Hepatocyte (in vitro differentiated cells): ENCODE measurements around the gene TBCK. TPM values are rescaled to one million over a fixed set of nuclear protein-coding genes. Genes with fewer than 3 reads are reported as not detected.

Experiments used
- DNase-seq: peaks from one replicate; pipeline ENCODE4 v3.0.0-alpha.2; 2016; ENCODE audit warnings: low spot score
- H2AFZ ChIP-seq: fragments of 200-600 bp; sonication (generic); 2 replicates; pipeline ENCODE4 v1.6.0; 2016; ENCODE audit warnings: antibody characterized with exemption, mild to moderate bottlenecking
- H3K27ac ChIP-seq: fragments of 200-600 bp; sonication (generic); 2 replicates; pipeline ENCODE4 v1.5.1; 2016; ENCODE audit warnings: mild to moderate bottlenecking
- H3K27me3 ChIP-seq: fragments of 200-600 bp; sonication (generic); 2 replicates; pipeline ENCODE4 v1.6.1; 2016
- H3K36me3 ChIP-seq: fragments of 200-600 bp; sonication (generic); replicated peaks from 2 replicates; pipeline ENCODE4 v1.5.1; 2016; ENCODE audit warnings: low read depth; ENCODE audit not compliant: insufficient read depth
- H3K4me1 ChIP-seq: fragments of 200-600 bp; sonication (generic); 2 replicates; pipeline ENCODE4 v1.5.1; 2016; ENCODE audit warnings: mild to moderate bottlenecking, moderate library complexity; ENCODE audit not compliant: insufficient read depth
- H3K4me2 ChIP-seq: fragments of 200-600 bp; sonication (generic); 2 replicates; pipeline ENCODE4 v1.6.0; 2016
- H3K4me3 ChIP-seq: fragments of 200-600 bp; sonication (generic); 2 replicates; pipeline ENCODE4 v1.5.1; 2016; ENCODE audit warnings: mild to moderate bottlenecking
- H3K79me2 ChIP-seq: fragments of 200-600 bp; sonication (generic); 2 replicates; pipeline ENCODE4 v1.6.0; 2017; ENCODE audit warnings: mild to moderate bottlenecking
- H3K9me2 ChIP-seq: fragments of 200-600 bp; sonication (generic); replicated peaks from 2 replicates; pipeline ENCODE4 v1.6.0; 2017; ENCODE audit warnings: mild to moderate bottlenecking; ENCODE audit not compliant: insufficient read depth
- H3K9me3 ChIP-seq: fragments of 200-600 bp; sonication (generic); 2 replicates; pipeline ENCODE4 v1.5.1; 2016; ENCODE audit warnings: low read depth, mild to moderate bottlenecking
- H4K20me1 ChIP-seq: fragments of 200-600 bp; sonication (generic); 2 replicates; pipeline ENCODE4 v1.6.0; 2016; ENCODE audit warnings: mild to moderate bottlenecking; ENCODE audit not compliant: insufficient read depth, poor library complexity, severe bottlenecking
- EZH2 ChIP-seq: fragments of 200-600 bp; sonication (generic); IDR thresholded peaks from 2 replicates; pipeline ENCODE4 v1.6.1; 2016; ENCODE audit warnings: antibody characterized with exemption, mild to moderate bottlenecking, borderline replicate concordance
- EZH2phosphoT487 ChIP-seq: fragments of 200-600 bp; sonication (generic); IDR thresholded peaks from one replicate; pipeline ENCODE4 v1.6.1; 2018; ENCODE audit warnings: antibody characterized with exemption, mild to moderate bottlenecking, low read depth, moderate library complexity; ENCODE audit not compliant: unreplicated experiment, severe bottlenecking
- WGBS: methylation state at CpG from one replicate; pipeline ENCODE4 v1.1.6; 2016; ENCODE audit warnings: low lambda C conversion rate; ENCODE audit errors: missing lambda C conversion rate; 5-methylcytosine and 5-hydroxymethylcytosine counted together
- polyA plus RNA-seq: library from polyadenylated mRNA; unstranded; fragments of >200 nt; fragmentation: Nextera tagmentation; extraction: Ambion mirVana; gene quantifications from 2 replicates; pipeline ENCODE4 v1.2.1, GENCODE V29; 2016
- total RNA-seq: library from RNA; depleted of rRNA; stranded (reverse); fragments of >200 nt; gene quantifications from 2 replicates; pipeline ENCODE4 v1.2.3, GENCODE V29; 2014
- TF ChIP-seq, protein P1 (sequence below): fragments of 200-600 bp; sonication (generic); IDR thresholded peaks from 2 replicates; pipeline ENCODE4 v1.5.1; 2016; ENCODE audit warnings: antibody characterized with exemption, mild to moderate bottlenecking; ENCODE audit not compliant: poor library complexity

Gene TBCK
- total and polyA plus RNA-seq, 2 experiments from 2014 or later, result 19.8 to 49.7 TPM

DNA sequence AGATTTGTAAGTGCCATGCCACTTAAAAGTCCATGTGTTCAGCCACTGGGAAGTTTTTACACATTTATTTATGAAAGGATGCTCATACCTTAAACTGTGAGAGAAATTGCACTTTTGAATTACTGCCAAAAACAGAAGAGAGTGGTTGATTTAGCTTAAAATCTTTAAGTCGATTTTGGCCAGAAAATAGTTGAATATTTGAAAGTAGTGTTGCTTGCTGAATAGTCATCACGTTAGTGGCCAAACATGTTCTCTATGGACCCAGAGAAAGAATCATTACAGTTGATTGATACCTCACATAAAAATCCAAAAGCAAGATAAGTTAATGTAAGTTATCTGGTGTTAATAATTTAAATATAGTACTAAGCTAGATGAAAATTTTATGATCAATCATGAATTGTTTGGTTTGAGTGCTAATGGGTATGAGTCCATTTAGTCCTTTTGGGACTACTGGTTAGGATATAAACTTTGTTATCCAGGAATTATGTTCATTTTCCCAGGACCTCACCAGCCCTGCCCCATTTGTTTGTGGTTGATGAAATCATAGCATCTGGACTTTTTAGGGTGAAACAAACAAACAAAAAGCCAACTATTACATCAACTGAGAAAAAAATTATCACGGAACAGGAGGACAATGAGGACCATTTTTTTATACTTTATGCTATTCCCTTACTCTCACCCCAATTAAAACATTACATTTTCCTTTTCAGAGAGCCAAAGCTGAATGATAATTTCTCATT, 46.2 kb upstream of the TBCK start:
- Histone ChIP-seq H3K9me3 (no peaks in the 10 kb centered on the region), H3K27me3 (no peaks in the 10 kb centered on the region), H3K36me3 (no peaks in the 10 kb centered on the region), H2AFZ (no peak overlapping the region), H3K4me3 (no peak overlapping the region), H3K4me2 (no peak overlapping the region), H3K27ac (no peak overlapping the region), H3K4me1 (no peaks in the 10 kb centered on the region), H3K79me2 (no peaks in the 10 kb centered on the region), H4K20me1 (no peaks in the 10 kb centered on the region), H3K9me2 (no peaks in the 10 kb centered on the region)
- 81% methylated on average over 3 of the region's 3 CpGs for WGBS
- TF ChIP-seq EZH2 (no peak), EZH2phosphoT487 (no peak)
- DNase-seq, result no peak

DNA sequence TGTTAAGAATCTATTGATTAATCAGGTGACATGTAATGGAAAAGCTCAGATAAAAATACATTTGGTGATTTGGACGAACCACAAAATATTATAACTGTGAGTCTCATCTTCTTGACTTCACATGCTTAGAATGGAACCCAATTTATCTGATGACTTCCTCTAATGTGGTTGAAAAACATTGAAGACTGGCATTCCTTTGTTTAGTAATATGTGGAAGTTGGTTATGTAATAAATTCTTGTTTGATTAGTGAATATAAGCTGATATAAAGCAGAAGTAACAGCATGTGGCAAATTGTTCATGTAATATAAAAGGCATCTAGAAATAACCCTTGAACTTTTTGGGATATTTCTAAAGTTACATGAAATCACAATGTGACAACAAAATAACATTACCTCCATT, 42.9 kb upstream of the TBCK start:
- Histone ChIP-seq H3K27ac (no peak overlapping the region), H3K9me3 (no peaks in the 10 kb centered on the region), H3K79me2 (no peaks in the 10 kb centered on the region), H3K27me3 (no peaks in the 10 kb centered on the region), H3K9me2 (no peaks in the 10 kb centered on the region), H2AFZ (no peak overlapping the region), H4K20me1 (no peaks in the 10 kb centered on the region), H3K36me3 (no peaks in the 10 kb centered on the region), H3K4me3 (no peak overlapping the region), H3K4me2 (no peak overlapping the region), H3K4me1 (no peaks in the 10 kb centered on the region)
- TF ChIP-seq EZH2phosphoT487 (no peak), EZH2 (no peak)
- TF ChIP-seq, protein P1, sequence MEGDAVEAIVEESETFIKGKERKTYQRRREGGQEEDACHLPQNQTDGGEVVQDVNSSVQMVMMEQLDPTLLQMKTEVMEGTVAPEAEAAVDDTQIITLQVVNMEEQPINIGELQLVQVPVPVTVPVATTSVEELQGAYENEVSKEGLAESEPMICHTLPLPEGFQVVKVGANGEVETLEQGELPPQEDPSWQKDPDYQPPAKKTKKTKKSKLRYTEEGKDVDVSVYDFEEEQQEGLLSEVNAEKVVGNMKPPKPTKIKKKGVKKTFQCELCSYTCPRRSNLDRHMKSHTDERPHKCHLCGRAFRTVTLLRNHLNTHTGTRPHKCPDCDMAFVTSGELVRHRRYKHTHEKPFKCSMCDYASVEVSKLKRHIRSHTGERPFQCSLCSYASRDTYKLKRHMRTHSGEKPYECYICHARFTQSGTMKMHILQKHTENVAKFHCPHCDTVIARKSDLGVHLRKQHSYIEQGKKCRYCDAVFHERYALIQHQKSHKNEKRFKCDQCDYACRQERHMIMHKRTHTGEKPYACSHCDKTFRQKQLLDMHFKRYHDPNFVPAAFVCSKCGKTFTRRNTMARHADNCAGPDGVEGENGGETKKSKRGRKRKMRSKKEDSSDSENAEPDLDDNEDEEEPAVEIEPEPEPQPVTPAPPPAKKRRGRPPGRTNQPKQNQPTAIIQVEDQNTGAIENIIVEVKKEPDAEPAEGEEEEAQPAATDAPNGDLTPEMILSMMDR, result no peak
- DNase-seq, result no peak
- WGBS, result 80% methylated on average over 1 of the region's 1 CpG

DNA sequence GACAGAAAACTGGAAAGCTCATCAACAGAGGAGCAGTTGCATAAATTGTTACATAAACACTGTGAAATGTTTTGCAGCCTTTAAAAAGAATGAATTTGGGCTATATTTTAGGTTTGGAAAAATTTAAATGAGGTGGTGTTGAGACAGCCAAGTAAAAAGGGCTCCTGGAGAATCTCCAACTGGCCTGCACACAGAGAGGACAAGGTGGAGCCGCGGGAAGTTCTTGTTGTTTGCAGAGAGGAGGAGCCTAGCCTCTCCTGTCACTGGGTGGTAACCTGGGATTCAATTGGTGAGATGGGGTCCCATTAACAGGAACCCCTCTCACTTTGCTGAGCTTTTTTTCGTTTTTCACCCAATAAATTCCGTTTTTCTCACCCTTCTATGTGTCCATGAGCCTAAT, 39.2 kb upstream of the TBCK start:
- H3K79me2 ChIP-seq, result no peaks in the 10 kb centered on the region
- H3K36me3 ChIP-seq, result no peaks in the 10 kb centered on the region
- DNase-seq, result no peak
- no peaks in the 10 kb centered on the region for H3K9me3 ChIP-seq
- H4K20me1 ChIP-seq, result no peaks in the 10 kb centered on the region
- no peak overlapping the region for H3K27ac ChIP-seq
- H3K4me3 ChIP-seq, result no peak overlapping the region
- TF ChIP-seq EZH2phosphoT487, result no peak
- no peak for TF ChIP-seq EZH2
- TF ChIP-seq, protein P1, result no peak
- no peak overlapping the region for H3K4me2 ChIP-seq
- WGBS, result 80% methylated on average over 4 of the region's 4 CpGs
- H3K4me1 ChIP-seq, result no peaks in the 10 kb centered on the region
- no peak overlapping the region for H2AFZ ChIP-seq
- H3K27me3 ChIP-seq, result no peaks in the 10 kb centered on the region
- no peaks in the 10 kb centered on the region for H3K9me2 ChIP-seq

DNA sequence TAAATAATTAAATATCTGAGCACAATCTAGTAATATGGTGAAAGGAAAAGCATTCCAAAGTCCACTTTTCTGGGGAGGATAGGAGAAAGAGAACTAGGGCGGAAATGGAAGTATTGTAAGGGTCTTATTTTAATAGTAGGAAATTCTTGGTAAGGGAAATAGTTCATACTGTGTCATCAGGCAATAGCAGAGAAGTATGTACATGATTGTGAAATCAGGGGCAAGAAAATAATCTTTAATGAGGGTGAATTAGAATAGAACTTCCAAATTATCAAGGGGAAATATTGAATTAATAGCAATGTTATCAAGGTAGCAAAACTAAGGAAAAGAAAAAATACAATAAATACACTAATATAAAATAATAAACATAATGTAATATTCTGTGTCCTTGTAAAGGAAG, 37.8 kb upstream of the TBCK start:
- H4K20me1 ChIP-seq, result no peaks in the 10 kb centered on the region
- H3K27me3 ChIP-seq, result no peaks in the 10 kb centered on the region
- no peaks in the 10 kb centered on the region for H3K79me2 ChIP-seq
- no peaks in the 10 kb centered on the region for H3K9me2 ChIP-seq
- H3K4me3 ChIP-seq, result no peak overlapping the region
- H3K9me3 ChIP-seq, result no peaks in the 10 kb centered on the region
- no peak overlapping the region for H2AFZ ChIP-seq
- H3K4me1 ChIP-seq, result no peaks in the 10 kb centered on the region
- H3K27ac ChIP-seq, result no peak overlapping the region
- H3K36me3 ChIP-seq, result no peaks in the 10 kb centered on the region
- no peak overlapping the region for H3K4me2 ChIP-seq
- 92% methylated on average over 1 of the region's 1 CpG for WGBS
- DNase-seq, result no peak
- TF ChIP-seq, protein P1, result no peak
- no peak for TF ChIP-seq EZH2phosphoT487
- no peak for TF ChIP-seq EZH2
